ENCODE data around the gene FAM163A.
"Not testable (repeated sequence)": the region's sequence is repeated elsewhere in the genome, so short reads cannot be mapped to it uniquely, and the experiment has no call there.

Gene FAM163A

DNA sequence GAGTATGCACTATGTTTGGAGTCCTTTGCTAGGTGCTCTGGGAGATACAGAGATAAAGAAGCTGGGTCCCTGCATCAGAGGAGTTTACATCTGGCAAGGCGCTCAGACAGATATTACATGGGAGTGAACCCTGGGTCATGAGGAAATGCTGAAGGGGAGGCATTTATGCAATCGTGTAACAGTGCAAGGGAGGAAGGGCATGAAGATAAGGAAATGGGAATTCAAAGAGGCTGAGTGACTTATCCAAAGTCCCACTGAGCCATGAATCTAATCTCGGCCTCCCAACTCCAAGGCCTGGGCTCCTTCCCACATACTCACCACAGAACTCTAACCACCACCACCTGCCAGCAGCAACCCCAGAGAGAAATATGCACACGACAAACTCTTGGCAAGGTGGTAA lies 51.6 kb downstream of the FAM163A start:
- no peak for DNase-seq

DNA sequence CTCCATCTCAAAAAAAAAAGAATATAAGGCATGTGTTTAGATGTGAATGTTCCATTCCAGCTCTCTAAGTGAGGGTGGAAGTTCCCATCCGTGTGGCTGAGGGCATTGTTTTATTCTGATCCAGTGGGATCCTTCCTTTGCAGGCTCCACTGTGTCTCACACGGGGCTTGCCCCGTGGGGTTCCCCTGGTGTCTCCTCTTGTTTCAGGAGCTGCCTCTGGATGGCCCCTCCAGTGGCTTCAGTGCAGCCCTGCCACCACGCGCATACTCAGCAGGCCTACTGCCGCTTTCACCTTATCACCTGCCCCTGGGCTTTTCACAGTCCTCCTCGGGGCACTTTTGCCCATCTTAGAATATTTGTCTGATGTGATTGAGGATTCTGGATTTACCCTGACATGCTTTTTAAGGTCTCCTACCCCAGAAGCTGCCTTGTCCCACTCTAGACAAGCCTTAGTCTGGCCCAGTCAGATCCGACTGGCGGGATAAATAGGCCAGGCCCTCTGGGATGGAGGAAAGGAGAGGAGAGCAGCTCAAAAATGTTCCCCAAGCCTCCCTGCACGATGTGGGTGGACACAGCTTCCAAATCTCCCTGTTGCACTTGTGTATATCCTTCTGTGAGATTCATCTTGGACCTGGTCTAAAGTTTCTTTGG lies 55.2 kb downstream of the FAM163A start:
- no peak for DNase-seq

GRCh38 chr1:179798864-179799516 lies 55.9 kb downstream of the FAM163A start:
- no peak for DNase-seq

- DNase-seq: no peak
Measured at GRCh38 chr1:179800481-179800880, 57.4 kb downstream of the FAM163A start.

GRCh38 chr1:179803104-179803503 lies 60.0 kb downstream of the FAM163A start:
- DNase-seq: no peak

- DNase-seq: no peak
Measured at GRCh38 chr1:179803918-179804317, 60.8 kb downstream of the FAM163A start.

- not testable (repeated sequence) for DNase-seq
Measured at GRCh38 chr1:179804417-179804816, 61.3 kb downstream of the FAM163A start.

DNA sequence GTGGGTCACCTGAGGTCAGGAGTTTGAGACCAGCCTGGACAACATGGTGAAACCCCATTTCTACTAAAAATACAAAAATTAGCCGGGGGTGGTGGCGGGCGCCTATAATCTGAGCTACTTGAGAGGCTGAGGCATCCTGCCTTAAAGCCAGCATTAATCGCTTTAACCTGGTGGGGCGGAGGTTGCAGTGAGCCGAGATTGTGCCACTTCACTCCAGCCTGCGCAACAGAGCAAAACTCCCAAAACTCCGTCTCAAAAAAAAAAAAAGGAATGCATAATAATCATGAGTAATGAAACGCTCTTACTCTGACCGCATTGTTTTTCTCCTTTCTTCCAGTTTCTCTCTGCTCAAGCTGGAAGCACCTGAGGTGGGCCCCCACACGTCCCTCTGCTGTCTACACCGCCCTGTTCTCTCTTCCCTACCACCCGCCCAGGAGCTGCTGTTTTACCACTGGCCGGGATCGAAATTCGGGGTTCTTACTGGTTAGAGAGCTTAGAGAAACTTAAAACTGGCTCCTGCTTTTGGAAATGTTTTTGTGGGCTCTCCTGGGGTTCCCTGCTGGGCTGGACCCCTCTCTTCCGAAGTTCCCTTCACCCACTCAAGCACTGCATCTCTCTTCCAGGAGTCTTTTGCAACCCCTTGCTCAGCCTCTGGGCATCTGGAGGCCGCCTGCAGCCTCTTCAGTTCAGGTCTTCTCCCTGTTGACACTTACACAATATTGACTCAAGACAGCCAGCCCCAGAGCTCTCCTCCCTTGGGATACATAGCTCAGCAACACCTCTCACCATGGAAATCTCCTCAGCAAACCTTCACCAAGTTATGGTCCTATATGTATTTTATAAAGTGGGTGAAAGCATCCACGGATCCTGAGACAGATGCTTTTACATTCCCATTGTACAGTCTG lies 62.5 kb downstream of the FAM163A start:
- no peak for DNase-seq

GRCh38 chr1:179806333-179806732 lies 63.2 kb downstream of the FAM163A start:
- no peak for DNase-seq

- no peak for DNase-seq
Measured at GRCh38 chr1:179807291-179807690, 64.2 kb downstream of the FAM163A start.

DNA sequence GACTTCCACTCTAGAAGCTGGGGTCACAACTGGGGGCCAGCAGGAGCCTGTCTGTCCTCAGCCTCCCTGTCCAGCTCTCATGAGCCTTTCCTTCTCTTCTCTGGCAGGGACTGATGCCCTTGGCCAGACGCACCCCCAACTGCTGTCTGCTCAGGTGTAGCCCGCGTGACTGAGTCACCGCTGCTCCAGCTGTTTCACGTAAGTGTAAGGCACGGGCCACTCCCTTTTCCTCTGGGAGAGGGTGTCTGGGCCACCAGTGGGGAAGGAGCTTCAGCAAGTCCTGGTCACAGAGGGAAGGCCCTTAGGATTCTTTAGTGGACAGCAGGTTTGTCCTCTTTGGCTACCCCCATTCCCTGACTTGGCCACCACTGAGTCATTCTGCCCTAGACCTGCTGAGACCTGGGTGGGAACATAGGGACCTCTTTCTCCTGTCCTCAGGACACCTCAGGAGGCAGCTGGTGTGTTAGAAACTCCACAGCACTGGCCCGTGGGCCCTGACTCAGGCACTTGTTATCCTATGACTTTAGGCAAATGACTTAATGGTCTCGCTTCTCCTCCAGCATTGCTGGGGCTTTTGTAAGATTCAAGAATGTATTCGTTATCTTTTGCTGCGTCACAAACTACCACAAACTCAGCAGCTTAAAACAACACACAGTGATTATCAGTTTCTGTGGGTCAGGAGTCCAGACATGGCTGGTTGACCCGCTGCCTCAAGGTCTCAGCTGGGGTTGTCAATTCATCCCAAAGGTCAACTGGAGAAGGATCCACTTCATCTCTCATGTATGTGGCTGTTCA lies 64.8 kb downstream of the FAM163A start:
- peak; percentile 13 for DNase-seq

DNA sequence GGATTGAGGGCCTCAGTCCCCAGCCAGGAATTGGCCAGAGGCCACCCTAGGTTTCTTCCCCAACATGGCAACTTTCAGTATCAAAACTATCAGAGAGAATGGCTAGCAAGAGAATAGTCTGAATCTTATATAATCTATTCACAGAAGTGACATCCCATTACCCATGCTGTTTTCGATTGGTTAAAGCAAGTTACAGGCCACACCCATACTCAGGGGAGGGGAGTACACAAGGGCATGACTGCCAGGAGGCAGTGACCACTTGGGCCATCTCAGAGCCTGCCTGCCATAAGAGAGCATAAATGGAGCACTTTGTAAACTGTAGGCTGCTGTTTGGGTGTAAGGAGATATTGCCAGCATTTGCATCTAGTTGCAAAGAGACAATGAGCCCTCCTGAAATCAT lies 65.4 kb downstream of the FAM163A start:
- DNase-seq: no peak

- DNase-seq: peak; percentile 81
Measured at GRCh38 chr1:179809506-179810366, 66.6 kb downstream of the FAM163A start.

DNA sequence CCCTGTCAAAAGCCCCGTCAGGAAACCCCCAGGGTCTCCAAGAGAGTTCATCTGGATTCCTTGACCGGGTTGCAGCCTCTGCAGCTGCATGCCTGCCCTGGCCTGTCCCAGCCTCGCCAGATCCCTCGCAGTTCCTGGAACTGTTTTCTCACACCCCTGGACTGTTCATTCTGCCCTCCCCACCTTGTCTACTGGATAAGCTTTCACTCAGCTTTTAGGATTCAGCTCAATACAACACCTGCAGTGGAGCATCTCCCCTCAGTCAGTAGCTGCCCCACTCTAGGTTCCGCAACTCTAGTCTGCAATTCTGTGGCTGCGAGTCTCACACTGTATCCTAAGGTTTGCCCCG lies 67.2 kb downstream of the FAM163A start:
- DNase-seq: no peak

- DNase-seq: no peak
Measured at GRCh38 chr1:179812501-179813292, 69.6 kb downstream of the FAM163A start.

- DNase-seq: no peak
Measured at GRCh38 chr1:179813626-179814545, 70.8 kb downstream of the FAM163A start.

DNA sequence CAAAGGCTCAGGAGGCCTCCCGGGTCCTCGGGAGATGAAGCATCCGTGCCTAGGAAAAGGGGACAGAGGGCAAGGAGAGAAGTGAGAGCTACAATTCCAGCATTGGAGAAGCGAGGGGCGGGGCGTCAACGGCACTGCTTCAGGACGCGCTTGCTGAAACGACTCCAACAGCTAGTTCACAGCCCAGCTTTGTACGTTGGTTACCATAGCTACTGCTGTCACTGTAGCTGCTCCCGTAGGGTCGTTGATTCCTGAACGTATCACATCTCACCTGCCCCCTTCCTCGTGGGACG lies 71.4 kb downstream of the FAM163A start:
- DNase-seq: peak; percentile 95

DNA sequence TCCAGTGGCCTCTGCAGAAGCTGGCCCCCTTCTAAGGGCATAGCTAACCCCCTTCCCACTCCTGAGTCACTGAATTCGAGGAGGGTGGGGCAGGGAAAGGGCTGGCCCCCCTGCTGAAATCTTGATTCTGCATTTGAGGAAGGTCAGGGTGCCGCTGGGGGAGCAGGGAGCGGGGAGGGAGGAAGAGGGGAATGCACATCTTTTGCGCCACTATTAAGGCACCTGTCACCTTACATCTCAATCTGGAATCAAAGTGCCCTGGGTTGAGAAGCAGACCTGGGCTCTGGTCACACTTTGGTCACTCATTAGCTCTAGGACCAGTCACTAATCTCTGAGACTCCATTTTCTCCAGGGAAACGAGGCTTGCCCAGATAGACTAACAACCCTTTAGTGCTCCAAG lies 72.5 kb downstream of the FAM163A start:
- DNase-seq: peak; percentile 65

GRCh38 chr1:179816196-179816960 lies 73.3 kb downstream of the FAM163A start:
- DNase-seq: peak; percentile 69
